Psoas muscle (tissue), 8 donors: ENCODE measurements around the gene PIP5KL1. TPM values are rescaled to one million over a fixed set of nuclear protein-coding genes. Genes with fewer than 3 reads are reported as not detected.

Source experiments
- ATAC-seq, 4 donors: fragments of 200-7000 bp; cut with Tn5 transposase; one replicate each; pipeline ENCODE4 v1.9.1; 2020; ENCODE audit warnings: moderate library complexity in 3 of 4, mild to moderate bottlenecking in 2 of 4
- DNase-seq, 2 donors: peaks; one replicate each; pipeline ENCODE4 v3.0.0-alpha.2; 2020
- H3K27ac ChIP-seq: fragments of 200-600 bp; one replicate; pipeline ENCODE4 v1.8.0; 2022
- H3K27me3 ChIP-seq, 3 donors: fragments of 200-600 bp in 1 of 3; one replicate each; pipeline versions ENCODE4 v1.6.1 to v1.8.0; 2013 to 2022; ENCODE audit warnings: low read length in 2 of 3, mild to moderate bottlenecking in 2 of 3, moderate library complexity in 1 of 3; ENCODE audit not compliant: insufficient read depth in 3 of 3
- H3K36me3 ChIP-seq, 2 donors: fragments of 200-600 bp in 1 of 2; one replicate each; pipeline versions ENCODE4 v1.6.1 to v1.8.0; 2013 to 2022; ENCODE audit warnings: low read depth in 1 of 2, mild to moderate bottlenecking in 1 of 2, moderate library complexity in 1 of 2; ENCODE audit not compliant: insufficient read depth in 1 of 2
- H3K4me1 ChIP-seq: fragments of 200-600 bp; one replicate; pipeline ENCODE4 v1.8.0; 2022
- H3K4me3 ChIP-seq: fragments of 200-600 bp; one replicate; pipeline ENCODE4 v1.8.0; 2022; ENCODE audit warnings: mild to moderate bottlenecking
- H3K9me3 ChIP-seq: fragments of 200-600 bp; one replicate; pipeline ENCODE4 v1.8.0; 2022
- WGBS, 3 donors: extraction: QIAGEN DNeasy Blood & Tissue Kit; methylation state at CpG; one replicate each; pipeline versions ENCODE4 v1.1.6 to v1.1.7; 2013; 5-methylcytosine and 5-hydroxymethylcytosine counted together
- intact Hi-C, 2 donors: fragments of 100-400 bp; cut with DNase I; formaldehyde crosslinking; loops; one replicate each; pipeline versions ENCODE4 v1.11.0 to v1.14.2; 2022
- long read RNA-seq, 2 donors: library from polyadenylated mRNA; unstranded; transcript quantifications; one replicate each; pipeline ENCODE4 v2.0.0, GENCODE V29; 2021
- polyA plus RNA-seq, 3 donors: library from polyadenylated mRNA; stranded (reverse); fragments of 200-250 nt; gene quantifications; one replicate each; pipeline ENCODE4 v1.2.3, GENCODE V29; 2013
- total RNA-seq, 4 donors: library from RNA; stranded (reverse); fragmentation: NEBNext Ultra II Directional in 2 of 4; extraction: Animal tissue kit (Norgen Biotek cat#: 25700) in 2 of 4; gene quantifications; one replicate each; pipeline versions ENCODE4 v1.2.1 to v1.2.4, GENCODE V29; 2021 to 2023
- TF ChIP-seq, protein P1 (sequence below): fragments of 200-600 bp; IDR thresholded peaks from one replicate; pipeline ENCODE4 v1.8.0; 2022; ENCODE audit warnings: antibody characterized with exemption
- donor health status: healthy with polysubstance abuse.
- donor health status: DM: no; HTN: no; CAD: no; lungs with moderate emphysema.
- donor health status: Bipolar disorder and iron deficiency.
- donor health status: healthy.
- donor health status: DM: yes; HTN: yes; CAD: no.
- donor health status: DM: no; HTN: no; CAD: no.
- donor health status: DM: no; HTN: no; CAD: no.
- donor health status: DM: yes; HTN: yes; CAD: no.

PIP5KL1 gene, protein sequence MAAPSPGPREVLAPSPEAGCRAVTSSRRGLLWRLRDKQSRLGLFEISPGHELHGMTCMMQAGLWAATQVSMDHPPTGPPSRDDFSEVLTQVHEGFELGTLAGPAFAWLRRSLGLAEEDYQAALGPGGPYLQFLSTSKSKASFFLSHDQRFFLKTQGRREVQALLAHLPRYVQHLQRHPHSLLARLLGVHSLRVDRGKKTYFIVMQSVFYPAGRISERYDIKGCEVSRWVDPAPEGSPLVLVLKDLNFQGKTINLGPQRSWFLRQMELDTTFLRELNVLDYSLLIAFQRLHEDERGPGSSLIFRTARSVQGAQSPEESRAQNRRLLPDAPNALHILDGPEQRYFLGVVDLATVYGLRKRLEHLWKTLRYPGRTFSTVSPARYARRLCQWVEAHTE
- total RNA-seq (under 1 TPM in 2 of 4 donors, not detected in 2; 0.40 to 0.44 TPM), polyA plus RNA-seq (under 1 TPM in 2 of 3 donors, not detected in 1; 0.05 to 0.12 TPM)
- long read RNA-seq, donor 1, result 0 reads
- long read RNA-seq, donor 2, result 0 reads

DNA sequence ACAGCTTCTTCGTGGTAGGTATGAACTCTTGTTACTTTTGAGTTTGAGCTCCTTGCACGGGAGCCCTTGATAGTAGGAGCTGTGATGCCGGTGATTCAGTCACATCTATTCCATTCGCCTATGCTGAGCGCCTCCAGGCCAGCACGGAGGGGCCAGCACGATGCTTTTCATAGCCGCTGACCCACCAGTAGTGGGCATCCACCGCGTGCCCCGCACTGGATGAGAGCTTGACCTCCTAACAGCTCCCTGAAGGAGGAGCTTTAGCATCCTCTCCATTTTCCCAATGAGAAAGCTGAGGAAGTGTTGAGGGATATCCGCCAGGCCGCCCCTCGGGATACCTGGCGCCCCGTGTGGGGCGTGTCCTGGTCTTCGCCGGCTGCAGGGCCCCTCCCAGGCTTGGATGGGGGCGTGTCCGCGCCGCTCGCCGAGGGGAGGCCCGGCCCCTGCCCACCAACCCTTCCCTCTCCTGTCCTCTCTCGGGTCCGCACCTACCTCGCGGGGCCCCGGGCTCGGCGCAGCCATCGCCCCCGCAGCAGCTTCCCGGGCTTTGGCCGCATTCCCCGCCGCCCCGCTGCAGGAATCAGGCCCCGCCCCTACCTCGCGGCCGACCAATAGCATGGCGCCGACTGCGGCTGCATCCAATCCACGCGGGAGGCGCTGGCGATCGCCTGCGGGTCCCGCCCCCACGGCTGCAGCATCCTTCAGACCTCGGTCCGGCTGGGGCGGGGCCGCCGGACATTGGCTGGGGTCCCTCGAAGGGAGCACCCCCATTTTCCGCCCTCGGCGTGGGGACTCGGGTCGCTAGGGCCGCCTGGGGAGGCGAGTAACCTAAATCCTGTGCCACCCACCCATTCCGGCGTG, at the start of gene PIP5KL1:
Gene PIP5KL1 (minus strand): TSS at position 547 of the 861 bp plus-strand sequence. CDS start 25 bp downstream, at position 522.
- DNase-seq, result peak; percentile 87 to 88
- no peaks in the 10 kb centered on the region for H3K9me3 ChIP-seq
- intact Hi-C loops, result no loop called here
- TF ChIP-seq, protein P1, sequence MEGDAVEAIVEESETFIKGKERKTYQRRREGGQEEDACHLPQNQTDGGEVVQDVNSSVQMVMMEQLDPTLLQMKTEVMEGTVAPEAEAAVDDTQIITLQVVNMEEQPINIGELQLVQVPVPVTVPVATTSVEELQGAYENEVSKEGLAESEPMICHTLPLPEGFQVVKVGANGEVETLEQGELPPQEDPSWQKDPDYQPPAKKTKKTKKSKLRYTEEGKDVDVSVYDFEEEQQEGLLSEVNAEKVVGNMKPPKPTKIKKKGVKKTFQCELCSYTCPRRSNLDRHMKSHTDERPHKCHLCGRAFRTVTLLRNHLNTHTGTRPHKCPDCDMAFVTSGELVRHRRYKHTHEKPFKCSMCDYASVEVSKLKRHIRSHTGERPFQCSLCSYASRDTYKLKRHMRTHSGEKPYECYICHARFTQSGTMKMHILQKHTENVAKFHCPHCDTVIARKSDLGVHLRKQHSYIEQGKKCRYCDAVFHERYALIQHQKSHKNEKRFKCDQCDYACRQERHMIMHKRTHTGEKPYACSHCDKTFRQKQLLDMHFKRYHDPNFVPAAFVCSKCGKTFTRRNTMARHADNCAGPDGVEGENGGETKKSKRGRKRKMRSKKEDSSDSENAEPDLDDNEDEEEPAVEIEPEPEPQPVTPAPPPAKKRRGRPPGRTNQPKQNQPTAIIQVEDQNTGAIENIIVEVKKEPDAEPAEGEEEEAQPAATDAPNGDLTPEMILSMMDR, result no peak
- WGBS, 3 donors, result 2 to 4% (median 2%) methylated on average over 43 to 70 of the region's 70 CpGs
- H3K27ac ChIP-seq, result no peak within 1 kb of the TSS
- peaks cover 0 to 59% (median 16%) of the 10 kb centered on the region in 3 donors for H3K27me3 ChIP-seq
- ATAC-seq, result peak; percentile 84 to 94 (median 90)
- peak within 1 kb of the TSS; percentile 67 for H3K4me3 ChIP-seq
- H3K4me1 ChIP-seq, result peaks cover 6% of the 10 kb centered on the region
- H3K36me3 ChIP-seq, result peaks cover 0 to 4% of the 10 kb centered on the region in 2 donors

DNA sequence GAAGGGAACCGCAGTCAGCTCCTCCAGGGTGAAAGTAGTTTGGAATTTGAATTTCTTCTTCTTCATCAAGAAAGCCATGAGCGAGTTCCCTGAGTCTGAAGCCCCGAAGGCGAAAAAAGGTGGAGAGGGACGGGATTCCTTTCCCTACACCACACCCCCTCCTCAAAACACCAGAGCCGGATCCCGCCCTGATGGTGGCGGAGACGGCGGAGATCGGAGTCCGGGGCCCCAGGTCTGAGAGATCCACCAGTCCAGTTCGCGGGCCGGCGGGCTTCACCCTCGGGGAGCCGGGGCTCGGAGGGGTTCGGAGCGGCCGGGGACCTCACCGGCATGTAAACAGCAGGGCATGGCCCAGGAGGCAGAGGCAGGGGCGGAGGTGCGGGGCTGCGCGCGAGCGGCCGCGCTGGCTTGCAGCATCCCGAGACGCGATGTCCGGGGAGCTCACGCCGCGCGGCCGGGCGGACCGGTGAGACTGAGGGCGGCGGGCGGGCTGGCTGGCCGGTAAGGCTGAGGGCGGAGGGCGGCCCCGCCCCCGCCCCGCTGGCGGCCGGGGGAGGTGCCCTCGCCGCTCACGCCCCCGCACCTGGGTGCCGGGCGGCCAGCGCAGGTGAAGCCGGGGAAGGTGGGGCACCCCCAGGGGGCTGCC, 49.6 kb upstream of the PIP5KL1 start:
- intact Hi-C loops, result no loop called here
- Histone ChIP-seq H3K4me3 (peak overlapping the region; percentile 85), H3K27me3 (no peaks in the 10 kb centered on the region), H3K36me3 (no peaks in the 10 kb centered on the region), H3K9me3 (no peaks in the 10 kb centered on the region), H3K27ac (peak overlapping the region; percentile 80), H3K4me1 (peaks cover 58% of the 10 kb centered on the region)
- WGBS, 3 donors, result 1 to 3% (median 2%) methylated on average over 22 to 61 of the region's 61 CpGs
- ATAC-seq, result peak; percentile 11 to 52 (median 25)
- peak in 1 of 2 donors; percentile 66 for DNase-seq
- TF ChIP-seq, protein P1, result no peak

DNA sequence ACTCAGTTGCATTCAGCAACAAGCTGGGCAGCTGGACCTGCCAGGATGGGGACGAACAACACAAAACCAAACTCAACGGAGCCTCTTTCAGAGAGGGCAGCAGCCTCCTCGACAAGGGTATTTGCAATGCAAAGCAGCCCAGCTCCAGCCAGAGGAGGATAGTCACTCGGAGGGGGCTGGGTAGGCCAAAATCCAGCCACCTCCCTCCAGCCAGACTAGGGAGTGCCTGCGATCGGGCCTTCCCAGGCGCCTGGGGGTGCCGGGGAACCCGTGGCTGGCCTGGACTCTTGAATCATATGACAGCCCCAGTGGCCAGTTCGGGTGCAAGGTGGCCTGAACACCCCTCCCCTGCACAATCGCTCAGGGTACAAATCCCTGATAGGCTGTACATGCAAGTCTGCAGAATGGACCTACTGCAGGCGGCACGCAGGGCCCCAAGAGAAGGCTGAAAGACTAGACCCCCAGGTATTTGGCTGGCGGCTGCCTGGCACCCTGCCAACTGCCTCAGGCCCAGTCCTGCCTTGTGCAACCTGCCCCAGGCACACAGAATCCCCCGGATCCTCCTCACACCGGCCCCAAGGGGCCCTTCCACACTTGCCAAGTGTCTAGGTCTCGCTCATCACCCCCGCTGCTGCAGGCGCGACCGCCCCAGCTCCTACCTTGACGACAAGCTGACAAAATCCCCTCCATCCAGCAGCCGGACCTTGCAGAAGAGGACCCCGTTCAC, 48.9 kb upstream of the PIP5KL1 start:
- TF ChIP-seq, protein P1, result no peak
- H3K9me3 ChIP-seq, result no peaks in the 10 kb centered on the region
- peak in 3 of 4 donors; percentile 9 to 22 (median 9) for ATAC-seq
- peak overlapping the region; percentile 80 for H3K27ac ChIP-seq
- no peaks in the 10 kb centered on the region for H3K27me3 ChIP-seq
- intact Hi-C loops, result loop anchor here in 1 of 2 donors (5.0 kb wide), 1 partner anchor 58 kb away; no protein-coding TSS in a partner anchor
- no peaks in the 10 kb centered on the region for H3K36me3 ChIP-seq
- peak; percentile 58 to 78 for DNase-seq
- peaks cover 65% of the 10 kb centered on the region for H3K4me1 ChIP-seq
- peak overlapping the region; percentile 85 for H3K4me3 ChIP-seq
- 7 to 8% (median 7%) methylated on average over 21 to 24 of the region's 24 CpGs for WGBS, 3 donors

DNA sequence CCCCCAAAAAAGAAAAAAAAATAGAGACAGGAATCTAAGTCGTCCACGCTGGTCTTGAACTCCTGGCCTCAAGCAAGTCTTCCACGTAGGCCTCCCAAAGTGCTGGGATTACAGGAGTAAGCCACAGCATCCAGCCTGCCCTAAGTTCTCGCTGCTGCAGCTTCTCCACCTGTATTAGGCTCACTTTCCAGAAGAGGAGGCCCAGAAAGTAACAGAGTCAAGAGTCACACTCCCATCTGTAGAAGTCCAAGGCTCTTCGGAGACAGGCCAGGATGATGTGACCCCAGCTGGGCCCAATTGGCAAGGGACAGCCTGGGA, 48.4 kb upstream of the PIP5KL1 start:
- Histone ChIP-seq H3K4me3 (peak overlapping the region; percentile 85), H3K36me3 (no peaks in the 10 kb centered on the region), H3K4me1 (peaks cover 70% of the 10 kb centered on the region), H3K9me3 (no peaks in the 10 kb centered on the region), H3K27ac (peak overlapping the region; percentile 10), H3K27me3 (no peaks in the 10 kb centered on the region)
- WGBS, 3 donors, result 49 to 74% (median 54%) methylated on average over 5 of the region's 5 CpGs
- TF ChIP-seq, protein P1, result no peak
- DNase-seq (no peak), ATAC-seq (no peak)
- intact Hi-C loops, result loop anchor here in 1 of 2 donors (5.0 kb wide), 1 partner anchor 58 kb away; no protein-coding TSS in a partner anchor
